ENCODE results near the gene MFSD11.
"Not testable (repeated sequence)": the region's sequence is repeated elsewhere in the genome, so short reads cannot be mapped to it uniquely, and the experiment has no call there.

MFSD11 gene

DNA sequence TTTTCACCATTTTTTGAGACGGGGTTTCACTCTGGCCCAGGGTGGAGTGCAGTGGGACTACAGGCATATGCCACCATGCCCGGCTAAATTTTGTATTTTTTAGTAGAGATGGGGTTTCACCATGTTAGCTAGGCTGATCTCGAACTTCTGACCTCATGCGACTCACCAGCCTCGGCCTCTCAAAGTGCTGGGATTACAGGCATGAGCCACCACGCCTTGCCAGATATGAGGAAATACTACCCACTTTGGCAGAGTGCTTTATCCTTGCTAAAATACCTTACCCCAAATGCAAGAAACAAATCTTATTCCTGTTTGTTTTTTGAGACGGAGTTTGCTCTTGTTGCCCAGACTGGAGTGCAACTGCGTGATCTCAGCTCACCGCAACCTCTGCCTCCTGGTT lies 67.4 kb downstream of the MFSD11 start:
- DNase-seq, result no peak

DNA sequence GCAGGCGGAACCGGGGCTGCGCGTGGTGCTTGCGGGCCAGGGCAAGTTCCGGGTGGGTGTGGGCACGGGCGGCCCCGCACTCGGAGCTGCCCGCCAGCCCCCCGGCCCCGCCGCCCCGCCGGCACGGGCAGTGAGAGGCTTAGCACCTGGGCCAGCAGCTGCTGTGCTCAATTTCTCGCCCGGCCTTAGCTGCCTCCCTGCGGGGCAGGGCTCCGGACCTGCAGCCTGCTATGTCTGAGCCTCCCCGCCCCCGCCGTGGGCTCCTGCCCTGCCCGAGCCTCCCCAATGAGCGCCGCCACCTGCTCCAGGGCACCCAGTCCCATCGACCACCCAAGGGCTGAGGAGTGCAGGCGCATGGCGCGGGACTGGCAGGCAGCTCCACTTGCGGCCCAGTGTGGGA lies 68.2 kb downstream of the MFSD11 start:
- not testable (repeated sequence) for DNase-seq

DNA sequence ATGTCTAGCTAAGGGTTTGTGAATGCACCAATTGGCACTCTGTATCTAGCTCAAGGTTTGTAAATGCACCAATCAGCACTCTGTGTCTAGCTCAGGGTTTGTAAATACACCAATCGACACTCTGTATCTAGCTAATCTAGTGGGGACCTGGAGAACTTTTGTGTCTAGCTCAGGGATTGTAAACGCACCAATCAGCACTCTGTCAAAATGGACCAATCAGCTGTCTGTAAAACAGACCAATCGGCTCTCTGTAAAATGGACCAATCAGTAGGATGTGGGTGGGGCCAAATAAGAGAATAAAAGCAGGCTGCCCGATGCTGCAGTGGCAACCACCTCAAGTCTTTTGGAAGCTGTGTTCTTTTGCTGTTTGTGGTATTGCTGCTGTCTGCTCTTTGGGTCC lies 68.8 kb downstream of the MFSD11 start:
- not testable (repeated sequence) for DNase-seq

DNA sequence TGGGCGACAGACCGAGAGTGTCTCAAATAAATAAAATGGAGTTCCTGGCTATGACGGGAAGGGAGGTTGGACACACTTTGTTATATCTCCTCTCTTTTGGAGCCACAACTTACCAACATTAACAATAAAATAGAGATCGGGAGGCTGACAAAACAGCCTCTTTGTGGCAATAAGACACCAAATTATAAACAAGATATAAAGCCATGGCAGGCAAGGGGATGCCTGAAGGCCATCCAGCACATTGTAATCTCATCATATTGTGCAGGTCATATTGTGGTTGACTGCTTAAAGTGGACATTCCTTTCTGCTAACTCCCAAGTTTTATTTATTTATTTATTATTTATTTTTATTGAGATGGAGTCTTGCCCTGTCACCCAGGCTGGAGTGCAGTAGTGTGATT lies 70.4 kb downstream of the MFSD11 start:
- no peak for DNase-seq

DNA sequence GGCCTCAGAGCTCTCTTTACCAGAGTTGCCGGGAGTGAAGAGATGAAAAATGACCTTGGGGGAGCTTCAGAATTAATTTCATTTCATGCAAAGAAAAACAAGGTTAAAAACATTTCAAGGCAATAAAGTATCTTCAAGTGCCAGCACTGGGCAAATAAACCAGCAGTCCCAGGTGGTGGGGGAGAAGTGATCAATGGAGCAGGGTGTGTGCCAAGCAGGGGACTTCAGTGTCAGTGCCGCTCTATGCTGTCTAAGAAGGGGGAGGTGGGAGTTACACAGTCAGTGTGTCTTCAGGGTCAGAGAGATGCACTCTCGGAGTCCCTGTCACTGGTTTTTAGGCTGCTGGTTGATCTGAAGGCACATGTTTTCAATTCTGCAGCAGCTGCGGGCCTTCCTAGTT lies 73.0 kb downstream of the MFSD11 start:
- DNase-seq, result peak; percentile 30

DNA sequence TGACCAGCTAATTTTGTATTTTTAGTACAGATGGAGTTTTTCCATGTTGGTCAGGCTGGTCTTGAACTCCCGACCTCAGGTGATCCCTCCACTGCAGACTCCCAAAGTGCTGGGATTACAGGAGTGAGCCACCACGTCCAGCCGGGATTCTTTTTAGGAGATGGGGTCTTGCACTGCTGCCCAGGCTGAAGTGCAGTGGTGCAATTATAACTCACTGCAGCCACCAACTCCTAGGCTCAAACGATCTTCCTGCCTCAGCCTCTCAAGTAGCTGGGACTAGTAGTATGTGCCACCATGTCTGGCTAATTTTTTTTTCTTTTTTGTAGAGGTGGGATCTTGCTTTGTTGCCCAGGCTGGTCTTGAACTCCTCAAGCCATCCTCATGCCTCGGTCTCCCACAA lies 73.9 kb downstream of the MFSD11 start:
- no peak for DNase-seq

DNA sequence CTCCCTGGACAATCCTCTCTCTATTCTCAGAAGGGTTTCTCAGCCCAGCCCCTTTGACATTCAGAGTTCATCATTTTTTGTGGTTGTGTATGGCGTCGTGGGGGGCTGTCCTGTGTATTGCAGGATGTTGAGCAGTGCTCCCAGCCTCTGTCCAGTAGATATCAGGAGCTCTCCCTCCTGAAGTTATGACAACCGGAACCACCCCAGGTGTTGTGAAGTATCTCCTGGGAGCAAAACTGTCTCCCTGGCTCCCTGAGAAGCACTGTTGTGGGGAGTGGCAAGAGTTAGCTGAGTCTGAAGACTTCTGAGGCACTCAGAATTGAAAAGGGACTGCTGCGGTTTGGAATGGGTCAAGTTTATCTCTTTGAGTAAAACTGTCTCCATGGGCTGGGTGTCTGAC lies 74.3 kb downstream of the MFSD11 start:
- DNase-seq, result no peak

DNA sequence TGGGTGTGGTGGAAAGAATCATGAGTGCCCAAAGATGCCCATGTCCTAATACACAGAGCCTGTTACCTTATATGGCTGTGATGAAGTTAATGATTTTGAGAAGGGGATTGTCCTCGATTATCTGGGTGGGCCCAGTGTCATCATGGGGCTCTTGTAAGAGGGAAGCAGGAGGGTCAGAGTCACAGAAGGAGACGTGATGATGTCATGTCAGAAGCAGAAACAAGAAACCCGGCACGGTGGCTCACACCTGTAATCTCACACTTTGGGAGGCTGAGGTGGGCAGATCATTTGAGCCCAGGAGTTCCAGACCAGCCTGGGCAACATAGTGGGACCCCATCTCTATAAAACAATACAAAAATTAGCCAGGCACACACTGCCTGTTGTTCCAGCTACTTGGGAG lies 75.0 kb downstream of the MFSD11 start:
- DNase-seq, result no peak

DNA sequence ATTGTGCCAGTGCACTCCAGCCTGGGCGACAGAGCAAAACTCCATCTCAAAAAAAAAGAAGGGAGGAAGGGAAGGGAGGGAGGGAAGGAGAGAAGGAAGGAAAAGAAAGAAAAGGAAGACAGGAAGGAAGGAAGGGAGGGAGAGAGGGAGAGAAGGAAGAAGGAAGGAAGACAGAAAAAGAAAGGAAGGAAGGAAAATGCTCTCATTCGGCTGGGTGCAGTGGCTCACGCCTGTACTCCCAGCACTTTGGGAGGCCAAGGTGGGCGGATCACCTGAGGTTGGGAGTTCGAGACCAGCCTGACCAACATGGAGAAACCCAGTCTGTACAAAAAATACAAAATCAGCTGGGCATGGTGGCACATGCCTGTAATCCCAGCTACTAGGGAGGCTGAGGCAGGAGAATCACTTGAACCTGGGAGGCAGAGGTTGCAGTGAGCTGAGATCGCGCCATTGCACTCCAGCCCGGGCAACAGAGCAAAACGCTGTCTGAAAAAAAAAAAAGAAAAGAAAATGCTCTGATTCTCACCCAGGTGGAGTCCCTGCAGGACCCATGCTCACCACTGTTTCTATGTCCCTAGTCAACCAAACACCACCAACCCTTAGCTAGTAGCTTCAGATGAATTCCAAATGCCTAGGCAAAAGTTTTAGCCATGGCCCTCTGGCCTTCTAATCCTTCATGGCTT lies 78.1 kb downstream of the MFSD11 start:
- DNase-seq, result not testable (repeated sequence)

DNA sequence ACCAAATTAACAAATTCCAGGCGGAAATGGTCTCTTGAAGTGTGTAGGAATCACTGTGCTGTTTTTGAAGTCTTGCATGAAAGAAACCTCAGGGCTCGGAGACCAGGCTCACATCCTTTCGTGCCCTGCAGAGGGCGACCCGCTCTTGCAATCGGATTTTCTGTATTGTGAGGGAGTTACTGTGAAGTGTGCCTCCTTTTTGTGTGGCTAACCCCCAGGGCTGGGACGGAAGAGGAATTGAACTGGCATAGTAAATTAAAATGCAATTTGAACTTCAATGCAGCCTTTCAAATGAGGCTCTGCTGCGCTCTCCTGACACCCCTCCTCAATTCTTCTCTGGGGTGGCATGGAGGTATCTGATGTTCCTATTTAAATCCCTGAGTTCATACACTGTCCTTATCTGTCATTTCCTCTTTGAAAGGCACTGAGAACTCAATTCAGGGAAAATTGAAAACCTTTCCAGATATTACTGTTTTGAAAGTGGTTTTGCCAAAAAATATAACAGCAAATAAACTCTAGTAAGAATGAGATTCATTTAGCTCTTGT lies 78.7 kb downstream of the MFSD11 start:
- peak; percentile 42 for DNase-seq

DNA sequence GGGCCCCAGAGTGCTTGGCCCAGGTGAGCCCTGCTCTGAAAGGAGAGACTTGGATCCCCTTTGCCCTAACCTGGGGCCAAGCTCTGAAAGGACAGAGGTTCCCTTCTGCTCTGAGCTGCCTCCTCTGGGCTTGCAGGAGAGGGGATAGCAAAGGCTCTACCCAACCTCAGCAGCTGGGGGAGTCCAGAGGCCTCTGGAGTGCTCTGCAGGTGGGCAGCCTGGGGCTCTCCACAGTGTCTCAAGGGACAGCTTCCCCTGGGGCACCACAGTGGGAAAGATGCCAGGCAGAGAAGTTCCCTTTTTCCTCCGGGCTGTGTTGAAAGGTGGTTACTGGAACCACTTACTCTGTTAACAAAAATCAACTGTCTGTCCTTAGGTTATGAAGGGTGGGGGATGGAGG lies 82.1 kb downstream of the MFSD11 start:
- DNase-seq, result no peak

DNA sequence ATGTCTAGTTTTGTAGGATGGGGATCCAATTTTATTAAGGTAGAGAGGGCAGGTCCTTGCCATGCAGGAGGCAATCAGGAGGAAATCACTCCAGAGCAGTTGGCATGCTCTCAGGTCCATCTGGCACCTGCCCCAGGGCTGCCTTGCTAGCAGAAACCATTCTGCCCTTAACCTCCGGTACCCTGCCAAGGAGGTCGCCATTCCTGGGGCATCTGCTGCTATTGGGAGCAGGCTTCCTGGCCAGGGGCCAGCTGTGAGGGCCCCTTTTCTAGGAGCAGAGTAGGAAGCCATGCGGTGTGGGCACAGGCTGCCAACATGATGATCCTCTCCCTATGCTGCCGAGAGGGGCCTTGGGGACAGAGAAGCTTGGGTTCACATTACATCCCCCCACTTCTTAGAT lies 82.6 kb downstream of the MFSD11 start:
- no peak for DNase-seq

DNA sequence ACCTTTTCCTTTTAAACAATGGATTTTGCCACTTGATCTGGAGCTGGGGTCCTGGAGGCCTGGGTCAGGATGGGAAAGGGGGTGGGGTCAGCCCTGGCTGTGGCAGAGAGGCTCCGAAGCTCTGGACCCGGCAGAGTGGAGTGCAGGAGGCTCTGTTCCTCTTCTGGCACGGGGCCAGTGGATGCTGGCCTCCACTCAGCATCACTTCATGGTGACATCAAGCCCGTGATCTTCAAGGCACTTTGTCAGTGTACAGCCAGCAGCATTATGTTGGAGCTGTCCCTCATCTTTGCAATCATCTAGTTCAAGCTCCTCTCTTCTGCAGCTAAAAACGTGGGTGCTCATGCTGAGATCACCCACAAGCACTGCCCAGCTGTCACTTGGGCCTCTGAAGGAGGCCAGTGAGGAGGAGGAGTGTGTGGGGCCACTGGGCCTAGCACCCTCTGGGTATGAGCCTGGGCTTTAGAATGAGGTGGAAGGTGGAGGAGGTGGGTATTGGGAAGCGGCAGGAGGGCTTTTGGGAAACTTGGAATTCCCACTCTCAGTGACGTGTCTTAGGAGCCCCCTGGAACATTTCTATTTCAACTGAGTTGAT lies 84.4 kb downstream of the MFSD11 start:
- no peak for DNase-seq

DNA sequence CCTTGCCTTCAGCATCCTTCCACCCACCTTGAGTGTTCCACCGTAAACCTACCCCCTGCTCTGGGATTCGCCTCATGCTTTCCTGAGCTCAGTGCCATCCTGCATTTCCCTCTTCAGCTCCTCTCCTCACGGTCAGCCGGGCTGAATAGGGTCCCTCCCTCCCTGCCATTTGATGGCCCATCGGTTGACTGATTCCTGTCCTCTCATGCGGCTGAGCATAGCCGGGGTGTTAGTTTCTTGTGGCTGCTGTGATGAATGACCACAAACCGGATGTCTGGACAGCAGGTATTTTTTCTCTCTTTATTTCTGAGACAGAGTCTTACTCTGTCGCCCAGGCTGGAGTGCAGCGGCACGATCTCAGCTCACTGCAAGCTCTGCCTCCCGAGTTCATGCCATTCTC lies 86.2 kb downstream of the MFSD11 start:
- peak; percentile 27 for DNase-seq

DNA sequence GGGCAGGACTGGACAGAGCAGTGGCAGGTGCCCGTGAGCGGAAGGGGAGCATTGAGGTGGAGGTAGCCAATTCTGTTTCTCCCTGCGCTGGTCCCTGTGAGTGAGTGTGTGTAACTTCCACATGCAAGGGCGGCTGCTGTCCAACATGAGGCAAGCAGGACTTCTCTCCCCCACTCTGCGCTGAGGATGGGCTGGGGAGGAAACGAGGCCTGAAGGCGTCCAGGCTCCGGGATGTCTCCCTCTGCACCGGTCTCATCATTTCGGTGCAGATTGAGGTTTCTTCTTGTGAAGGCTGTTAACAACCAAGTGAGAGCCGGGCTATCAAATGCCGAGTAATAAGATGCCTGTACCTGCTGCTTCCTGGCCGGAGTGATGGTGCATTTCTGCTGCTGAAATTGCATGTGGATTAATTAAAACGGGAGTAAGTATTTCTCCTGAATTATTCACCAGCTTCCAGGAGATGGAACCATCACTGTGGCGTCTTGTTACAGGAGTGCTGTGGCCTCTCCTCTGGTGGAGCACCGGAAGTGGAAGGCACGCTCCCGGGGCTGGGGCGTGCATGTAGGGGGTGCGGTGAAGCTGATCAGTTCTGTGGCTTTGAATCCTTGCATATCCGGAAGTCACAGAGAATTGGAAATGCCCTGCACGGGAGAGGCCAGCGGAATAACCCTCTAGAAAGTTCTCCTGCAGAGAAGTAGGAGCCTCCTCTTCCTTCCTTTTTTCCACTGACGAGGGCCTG lies 88.6 kb downstream of the MFSD11 start:
- DNase-seq, result peak; percentile 16

DNA sequence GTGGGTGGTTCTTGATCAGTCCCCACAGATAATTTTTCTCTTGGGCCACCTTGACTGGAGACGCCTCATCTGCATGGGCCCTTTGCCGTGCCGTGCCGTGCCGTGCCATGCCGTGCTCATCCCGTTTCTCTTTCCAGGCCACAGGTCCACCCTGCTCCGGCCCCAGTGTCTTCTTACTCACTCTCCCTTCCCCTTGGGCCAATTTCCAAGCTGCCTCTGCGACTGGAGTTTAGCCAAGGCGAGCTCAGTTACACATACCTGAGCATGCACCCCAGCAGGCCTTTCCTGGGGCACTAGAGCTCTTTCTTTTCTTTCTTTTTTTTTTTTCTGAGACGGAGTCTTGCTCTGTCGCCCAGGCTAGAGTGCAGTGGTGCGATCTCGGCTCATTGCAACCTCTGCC lies 89.8 kb downstream of the MFSD11 start:
- no peak for DNase-seq

Data from right kidney (tissue), 1 donor.